HS-5 (cell line): ENCODE data around the gene PRG3.
"Not testable (repeated sequence)": the region's sequence is repeated elsewhere in the genome, so short reads cannot be mapped to it uniquely, and the experiment has no call there.

Source experiments
- DNase-seq: peaks from one replicate; pipeline ENCODE4 v3.0.0-alpha.2; 2012; ENCODE audit warnings: low read depth

Gene PRG3

DNA sequence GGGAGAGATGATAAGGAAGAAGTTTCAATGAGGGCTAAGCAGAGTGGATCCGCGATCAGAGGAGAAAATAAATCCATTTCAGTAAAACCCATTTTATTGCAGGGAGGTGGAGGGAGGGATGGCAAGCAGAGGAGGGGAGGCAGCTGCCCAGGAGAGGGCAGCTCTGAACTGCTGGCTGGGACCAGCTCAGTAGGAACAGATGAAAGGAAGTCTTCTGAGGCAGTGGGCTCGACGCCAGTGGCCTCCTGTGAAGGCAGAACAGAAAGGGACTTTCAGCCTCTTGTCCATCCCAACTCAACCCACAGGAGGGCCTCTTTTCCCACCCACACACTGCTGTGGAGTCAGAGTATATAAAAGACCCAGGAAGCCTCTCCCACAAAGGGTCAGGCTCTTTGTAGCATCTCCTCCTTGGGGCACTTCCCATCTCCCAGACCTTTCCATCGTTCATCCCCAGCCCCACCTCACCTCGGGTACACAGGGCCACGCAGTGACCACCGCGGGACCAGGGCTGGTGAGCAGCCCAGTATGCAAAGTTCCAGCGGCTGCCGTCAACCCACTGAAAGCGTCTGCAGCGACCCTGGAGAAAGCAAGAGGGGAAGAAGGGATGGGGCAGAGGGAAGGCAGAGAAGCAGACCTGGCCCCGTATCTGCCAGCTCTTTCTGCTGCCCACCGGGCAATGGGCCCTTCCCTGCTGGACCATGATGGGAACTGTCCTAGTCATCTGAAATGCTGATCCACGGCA is 6.5 kb upstream of the PRG3 start:
- DNase-seq = no peak

DNA sequence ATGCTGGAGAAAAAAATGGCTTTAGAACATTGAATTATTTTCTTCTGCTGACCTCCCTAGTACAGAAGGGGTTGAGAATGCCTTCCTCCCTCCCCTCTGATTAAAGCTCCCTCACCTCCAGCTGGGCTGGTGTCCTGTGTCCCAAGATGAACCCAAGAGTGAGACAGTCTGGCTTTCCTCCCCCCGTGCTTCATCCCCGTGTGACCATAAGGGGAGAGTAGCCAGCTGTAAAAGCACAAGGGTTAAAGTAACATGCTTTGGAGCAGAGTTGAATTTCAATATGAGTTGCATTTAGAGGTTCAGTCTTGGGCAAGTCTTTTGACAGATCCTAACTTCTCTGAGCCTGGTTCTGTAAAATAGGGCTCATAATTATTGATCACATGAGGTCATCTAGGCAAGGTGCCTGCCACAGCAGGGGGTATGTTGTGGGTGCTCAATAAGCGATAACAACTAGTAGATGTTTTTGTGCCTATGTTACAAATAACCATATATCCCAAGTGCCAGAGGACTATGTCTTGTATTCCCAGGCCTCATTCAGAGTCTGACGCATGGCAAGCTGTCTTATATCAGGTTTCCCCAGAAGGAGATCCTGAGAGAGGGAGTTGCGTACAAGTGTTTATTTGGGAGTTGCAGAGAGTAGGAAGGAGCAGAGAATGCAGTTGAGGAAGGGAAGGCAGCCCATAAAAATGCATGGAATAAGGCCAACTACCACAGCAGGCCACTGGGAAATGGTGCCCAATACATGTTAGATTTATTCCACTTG is 5.4 kb upstream of the PRG3 start:
- DNase-seq = no peak

DNA sequence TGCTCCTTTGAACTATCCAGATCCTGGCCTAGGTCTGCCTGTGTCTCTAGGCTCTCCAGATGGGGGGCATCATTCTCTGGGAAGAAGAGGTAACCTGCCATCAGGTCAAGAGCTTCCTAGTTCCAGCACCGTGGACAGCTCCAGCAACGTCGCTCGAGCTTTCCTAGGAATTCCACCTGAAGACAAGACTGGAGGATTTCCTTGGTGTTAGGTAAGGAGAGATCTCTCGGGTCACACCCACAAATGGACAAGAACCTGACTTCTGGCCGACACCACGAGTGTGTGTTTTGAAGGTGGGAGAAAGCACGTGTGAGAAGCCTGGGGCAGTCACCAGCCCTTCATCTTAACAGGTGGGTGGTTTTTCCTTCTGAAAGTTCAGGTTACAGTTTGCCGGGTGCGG is 1.2 kb downstream of the PRG3 start:
- no peak for DNase-seq

DNA sequence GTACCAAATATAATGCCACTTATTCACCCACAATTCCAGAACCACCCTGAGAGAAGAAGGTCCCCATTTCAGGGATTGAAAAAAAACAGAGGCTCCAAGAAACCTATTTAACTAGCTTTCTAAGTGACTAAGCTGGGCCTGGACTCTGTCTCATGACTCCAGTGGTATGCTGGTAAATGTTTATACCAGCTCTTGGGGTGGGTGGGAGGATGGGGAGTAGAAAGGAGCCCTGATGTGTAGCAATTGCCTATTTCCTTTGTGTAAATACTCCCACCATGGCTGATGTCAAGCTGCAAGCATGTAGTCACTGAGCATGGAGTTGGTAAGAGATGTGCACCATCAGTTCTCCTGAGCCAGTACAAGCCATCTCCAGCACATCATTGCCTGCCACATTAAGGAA is 2.8 kb downstream of the PRG3 start:
- DNase-seq = no peak

DNA sequence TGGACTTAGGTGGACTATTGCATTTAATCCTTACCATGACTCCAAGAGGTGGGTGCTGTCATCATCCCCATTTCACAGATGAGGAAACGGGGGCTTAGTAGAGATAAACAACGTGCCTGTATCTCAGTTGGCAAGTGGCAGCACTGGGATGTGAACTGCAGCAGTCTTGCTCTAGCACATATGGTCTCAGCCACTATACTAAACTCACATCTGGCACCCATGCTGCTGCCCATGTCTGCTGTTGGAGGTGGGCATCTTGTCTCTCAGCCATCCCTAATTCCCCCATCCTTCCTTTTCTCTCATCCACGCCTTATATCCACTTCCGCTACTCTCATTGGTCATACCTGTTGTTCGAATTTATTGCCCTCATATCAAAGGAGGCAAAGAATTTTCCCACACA is 3.8 kb downstream of the PRG3 start:
- no peak for DNase-seq

DNA sequence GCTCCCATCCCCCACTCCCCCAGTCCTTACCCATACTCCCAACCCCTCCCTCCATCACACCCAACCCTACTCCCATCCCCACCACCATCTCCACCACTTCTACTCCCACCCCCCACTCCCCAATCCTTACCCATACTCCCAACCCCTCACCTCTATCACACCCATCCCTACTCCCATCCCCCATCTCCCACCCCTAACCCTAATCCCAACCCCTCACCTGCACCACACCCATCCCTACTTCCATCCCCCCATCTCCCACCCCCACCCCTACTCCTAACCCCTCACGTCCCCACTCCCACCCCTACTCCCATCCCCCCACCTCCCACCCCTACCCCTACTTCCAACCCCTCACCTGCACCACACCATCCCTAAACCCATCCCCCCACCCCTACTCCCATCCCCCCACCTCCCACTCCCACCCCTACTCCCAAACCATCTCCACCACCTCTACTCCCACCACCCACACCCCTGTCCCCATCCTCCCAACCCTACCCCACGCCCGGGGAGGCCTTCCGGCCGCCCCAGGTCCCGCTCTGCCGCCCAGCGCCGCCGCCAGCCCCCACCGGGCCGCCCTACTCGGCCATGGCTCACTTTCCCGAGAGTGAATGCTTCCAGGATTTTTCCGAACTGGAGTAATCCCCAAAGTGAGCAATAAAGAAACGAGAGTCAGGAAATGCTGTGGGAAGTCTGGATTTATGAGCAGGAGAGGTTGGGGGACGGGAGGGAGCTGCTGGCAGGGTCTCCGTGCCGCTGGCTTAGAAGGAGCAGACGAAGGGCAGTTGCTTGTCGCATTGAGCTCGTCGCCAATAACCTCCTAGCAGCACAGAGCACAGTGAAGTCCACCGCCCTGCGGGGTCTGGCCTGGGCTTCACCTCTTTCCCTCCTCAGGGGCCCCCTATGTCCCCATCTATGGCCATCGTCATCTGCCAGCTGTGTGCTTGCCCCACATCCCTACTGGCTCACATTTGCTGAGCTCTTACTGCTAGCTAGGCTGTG is 4.6 kb downstream of the PRG3 start:
- no peak for DNase-seq

DNA sequence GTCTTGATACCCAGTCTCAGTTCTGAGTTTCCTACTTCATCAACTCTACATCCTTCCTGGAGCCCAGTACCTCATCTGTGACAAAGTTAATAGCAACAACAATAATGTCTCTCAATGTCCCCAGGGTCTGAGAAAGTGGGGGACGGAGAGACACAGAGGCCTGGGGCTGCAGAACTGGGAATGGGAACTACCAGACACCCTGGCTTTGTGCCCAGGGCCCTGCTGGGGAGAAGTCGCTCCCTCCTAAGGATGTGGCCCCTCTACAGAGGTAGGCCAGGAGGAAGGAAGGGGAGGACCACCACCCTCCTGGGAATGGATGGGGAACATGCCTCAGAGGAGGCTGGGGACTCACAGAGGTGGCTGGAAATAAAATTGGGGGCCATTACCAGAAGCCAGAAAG is 5.5 kb downstream of the PRG3 start:
- no peak for DNase-seq

DNA sequence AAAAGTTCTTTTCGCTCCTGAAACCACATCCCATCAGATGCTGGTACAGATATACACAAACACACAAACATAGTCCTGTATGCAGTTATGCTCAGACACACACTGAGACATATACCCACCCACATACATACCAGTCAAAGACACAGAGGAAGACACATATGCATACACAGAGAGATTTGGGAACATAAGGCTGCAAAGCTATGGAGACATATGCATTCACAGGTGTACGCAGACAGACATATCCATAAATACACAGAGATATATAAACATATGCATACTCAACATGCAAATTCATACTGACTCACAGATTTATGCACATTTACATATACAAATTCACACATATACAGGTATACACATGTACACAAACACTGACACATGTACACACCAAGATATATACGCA is 6.0 kb downstream of the PRG3 start:
- DNase-seq = no peak

DNA sequence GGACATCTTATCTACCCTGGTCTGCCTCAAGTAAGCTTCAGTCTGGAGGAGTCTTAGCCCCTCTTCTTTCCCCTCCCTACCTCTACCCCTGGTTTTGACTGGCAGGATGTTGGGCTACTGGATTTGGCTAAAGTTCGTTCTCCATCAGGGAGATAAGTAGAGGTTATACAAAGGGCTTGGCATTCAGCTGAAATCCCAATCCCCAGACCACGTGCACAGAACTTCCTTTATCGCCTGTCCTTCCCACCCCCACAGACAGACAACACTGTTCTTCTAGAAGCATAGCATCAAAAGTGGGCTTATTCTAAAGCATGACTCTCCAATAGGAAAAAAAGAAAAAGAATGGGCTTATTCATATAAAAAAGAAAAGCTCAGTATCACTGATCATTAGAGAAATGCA is 7.8 kb downstream of the PRG3 start:
- no peak for DNase-seq

DNA sequence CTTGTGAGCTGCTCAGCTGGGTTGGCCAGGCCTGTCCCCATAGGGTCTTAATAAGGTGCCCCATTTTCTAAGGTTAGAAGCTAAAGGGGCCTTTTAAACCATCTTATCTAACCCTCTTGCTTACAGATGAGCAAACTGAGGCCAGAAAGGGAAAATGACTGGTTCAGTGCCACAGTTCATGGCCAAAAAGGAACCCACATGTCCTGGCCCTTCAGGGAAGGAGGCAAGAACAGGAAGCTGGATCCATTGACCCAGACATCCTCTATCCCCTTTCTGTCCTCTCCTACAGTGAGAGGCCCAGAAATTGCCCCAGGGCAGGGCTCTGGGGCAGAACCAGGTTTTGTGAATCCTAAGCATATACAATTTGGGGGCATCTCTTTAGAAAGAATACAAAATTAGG is 10.0 kb downstream of the PRG3 start:
- no peak for DNase-seq

DNA sequence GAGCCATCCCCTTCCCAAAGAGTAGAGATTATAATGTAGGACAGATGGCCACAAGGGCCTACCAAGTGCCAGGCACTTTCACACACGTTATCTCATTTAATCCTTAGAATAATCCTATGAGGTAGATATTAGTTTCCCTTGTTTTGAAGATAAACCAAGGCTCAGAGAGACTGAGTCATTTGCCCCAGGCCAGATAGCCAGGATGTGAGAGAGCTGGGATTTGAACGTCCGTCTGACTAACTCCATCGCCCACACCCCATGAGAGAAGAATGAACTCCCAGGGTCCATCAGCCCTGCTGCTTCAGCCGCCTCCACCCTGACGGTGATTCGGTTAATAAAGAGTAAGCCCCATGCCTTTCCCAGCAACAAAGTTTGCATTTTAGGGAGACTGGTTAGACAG is 10.7 kb downstream of the PRG3 start:
- DNase-seq = no peak

DNA sequence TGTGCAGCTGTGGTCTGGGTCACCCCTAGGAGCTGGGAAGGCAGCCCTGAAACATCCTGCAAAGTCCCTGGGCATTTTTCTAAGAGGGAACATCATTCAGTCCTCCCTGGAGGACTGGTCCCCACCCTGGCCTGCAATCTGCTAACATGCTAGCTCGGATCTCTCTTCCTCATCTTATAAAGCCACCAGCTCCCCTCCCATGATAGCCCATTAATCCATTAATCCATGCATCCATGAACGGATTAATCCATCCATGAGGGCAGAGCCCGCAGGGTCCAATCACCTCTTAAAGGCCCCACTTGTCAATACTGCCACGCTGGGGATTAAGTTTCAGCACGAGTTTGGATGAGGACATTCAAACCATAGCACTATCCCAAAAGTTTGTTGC is 12.1 kb downstream of the PRG3 start:
- no peak for DNase-seq

DNA sequence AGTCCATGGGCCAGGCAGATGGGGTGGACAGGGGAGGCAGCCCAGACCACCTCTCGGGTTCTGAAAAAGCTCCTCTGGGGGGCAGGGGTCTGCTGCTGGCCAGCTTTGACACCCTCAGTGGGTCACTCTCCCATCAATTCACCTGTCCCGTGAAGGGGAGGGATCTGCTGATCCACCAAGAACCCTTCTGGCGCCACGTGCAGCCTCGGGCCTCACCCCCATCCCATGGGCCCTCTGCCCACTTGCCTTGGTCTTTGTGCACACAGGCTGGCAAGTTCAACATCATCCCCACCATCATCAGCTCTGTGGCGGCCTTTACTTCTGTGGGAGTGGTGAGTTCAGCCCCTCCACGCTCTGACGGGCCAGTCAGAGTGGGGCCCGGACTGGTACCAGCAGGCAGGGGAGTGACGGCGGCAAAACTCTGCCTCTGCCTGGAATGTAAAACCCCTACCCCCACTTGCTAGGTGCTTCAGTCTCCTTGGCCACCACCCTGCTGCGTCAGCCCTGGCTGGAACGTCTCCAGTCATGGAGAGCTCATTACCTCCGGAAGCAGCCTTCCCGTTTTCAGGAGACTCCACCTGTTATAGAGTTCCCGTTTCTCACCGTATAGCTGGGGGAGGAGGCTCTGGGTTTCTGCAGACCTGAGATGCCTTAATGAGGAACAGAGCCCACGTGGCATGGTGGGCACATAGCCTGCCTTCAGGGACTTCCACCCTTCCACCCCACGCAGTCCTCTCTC is 12.7 kb downstream of the PRG3 start:
- no peak for DNase-seq

DNA sequence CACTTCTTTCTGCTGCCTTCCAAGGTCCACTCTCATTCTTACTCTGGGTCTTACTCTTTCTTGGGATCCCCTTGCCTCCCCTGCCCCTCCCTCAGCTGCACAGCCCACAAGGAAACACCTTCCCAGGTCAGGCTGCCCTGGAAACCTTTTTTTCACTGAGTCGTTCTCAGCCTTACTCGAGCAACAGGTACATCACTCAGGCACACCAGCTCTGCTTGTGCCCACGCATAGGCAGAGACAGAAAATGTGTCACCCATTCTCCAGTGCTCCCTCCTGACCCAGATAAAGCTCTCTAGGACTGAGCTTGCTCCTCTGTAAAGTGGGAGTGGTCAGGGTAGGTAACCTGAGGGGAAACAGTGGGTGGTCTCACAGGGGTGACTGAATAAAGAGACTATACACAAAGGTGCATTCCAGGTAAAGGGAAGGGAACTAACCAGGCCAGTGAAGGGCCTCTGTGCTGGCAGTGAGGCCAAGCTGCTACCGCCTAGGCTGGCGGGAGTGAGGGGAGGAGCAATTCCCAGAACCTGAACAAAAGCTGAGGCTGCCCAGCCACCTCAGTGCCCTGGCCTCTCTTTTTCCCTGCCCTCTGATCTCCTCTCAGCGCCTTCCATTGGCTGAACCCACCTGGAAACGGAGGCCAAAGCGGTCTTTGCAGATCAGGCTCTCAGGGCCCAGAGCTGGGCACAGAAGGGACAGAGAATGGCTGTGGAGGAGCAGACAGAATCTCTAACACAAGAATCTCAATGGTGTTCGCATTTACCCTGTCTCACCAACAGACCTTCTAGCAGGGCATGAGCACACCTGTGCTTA is 15.9 kb downstream of the PRG3 start:
- no peak for DNase-seq

DNA sequence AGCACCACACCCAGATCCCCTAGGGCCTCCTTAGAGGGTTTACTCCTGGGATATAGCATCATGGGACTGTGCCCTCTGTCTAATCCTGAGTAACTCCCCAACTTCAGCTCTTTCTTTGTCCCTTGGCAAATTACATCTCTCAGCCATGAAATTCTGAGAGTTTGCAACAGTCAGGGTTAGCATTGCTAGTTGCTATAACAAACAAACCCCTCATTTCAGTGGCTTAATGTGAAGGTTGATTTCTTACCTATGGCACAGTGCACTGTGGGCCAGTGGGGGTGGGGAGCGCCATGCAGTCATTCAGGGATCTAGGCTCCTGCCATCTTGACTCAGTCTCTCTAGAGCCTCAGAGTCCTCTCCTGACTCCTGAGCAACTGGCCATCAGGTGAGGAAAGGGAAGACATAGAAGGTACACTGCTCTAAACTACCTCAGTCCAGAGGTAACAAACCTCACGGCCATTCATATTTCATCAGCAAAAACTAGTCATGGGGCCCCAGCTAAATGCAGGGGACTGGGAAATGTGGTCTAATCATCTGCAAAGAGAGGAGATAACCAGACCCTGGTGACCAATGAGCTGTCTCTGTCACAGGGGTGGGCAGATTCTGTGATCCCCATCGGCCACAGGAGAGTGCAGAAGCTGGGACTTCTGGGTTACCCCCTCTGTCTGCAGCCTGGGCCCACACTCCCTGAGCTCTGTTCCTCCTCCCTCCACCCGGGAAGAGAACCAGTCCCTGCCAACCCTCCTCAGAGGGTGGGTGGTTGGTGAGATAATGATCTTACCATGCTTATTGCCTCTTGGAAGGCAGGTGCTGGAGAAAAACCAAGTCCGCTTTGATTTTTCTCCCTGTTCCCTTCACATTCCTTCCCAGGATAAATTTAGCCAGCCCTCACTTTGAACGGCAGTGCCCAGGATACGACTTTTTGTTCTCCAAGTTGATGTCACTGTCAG is 17.5 kb downstream of the PRG3 start:
- no peak for DNase-seq

DNA sequence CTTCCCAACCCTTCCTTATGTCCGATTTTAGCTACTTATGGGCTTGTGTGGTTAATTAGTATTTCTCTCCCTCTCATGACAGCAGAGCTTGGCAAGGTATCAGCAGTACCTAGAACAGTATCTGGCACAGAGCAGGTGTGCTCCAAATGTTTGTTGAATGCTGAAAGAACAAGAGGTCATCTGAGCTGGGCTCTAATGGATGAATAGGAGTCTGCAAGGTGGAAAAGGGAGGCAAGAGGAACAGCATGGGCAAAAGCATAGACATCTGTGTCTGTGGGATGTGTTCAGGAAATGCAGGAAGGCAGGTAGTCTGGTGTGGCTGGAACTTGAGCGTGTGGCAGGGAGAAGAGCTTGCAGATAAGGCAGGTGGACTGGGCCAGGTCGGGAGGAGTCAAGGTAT is 19.0 kb downstream of the PRG3 start:
- DNase-seq = no peak

DNA sequence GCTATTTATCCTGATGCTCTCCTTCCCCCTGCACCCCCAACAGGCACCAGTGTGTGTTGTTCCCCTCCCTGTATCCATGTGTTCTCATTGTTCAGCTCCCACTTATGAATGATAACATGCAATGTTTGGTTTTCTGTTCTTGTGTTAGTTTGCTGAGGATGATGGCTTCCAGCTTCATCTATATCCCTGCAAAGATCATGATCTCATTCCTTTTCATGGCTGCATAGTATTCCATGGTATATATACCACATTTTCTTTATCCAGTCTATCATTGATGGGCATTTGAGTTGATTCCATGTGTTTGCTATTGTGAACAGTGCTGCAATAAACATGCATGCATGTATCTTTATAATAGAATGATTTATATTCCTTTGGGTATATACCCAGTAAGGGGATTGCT is 19.5 kb downstream of the PRG3 start:
- DNase-seq = not testable (repeated sequence)

DNA sequence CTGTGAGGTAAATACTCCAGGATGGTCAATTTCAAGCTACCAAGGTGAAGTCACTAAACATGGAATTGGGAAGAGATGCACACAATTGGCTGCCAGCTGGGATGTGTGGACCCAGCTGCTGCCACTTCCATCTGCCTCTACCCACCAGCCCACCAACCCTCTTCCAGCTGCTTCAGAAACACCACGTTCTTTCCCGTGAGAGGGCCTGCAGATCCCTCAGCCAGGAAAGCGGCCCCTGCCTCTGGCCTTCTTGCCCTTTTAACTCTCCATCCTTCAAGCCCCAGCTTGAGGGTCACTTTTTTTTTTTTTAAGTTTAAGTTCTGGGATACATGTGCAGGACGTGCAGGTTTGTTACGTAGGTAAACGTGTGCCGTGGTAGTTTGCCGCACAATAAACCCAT is 20.0 kb downstream of the PRG3 start:
- no peak for DNase-seq

DNA sequence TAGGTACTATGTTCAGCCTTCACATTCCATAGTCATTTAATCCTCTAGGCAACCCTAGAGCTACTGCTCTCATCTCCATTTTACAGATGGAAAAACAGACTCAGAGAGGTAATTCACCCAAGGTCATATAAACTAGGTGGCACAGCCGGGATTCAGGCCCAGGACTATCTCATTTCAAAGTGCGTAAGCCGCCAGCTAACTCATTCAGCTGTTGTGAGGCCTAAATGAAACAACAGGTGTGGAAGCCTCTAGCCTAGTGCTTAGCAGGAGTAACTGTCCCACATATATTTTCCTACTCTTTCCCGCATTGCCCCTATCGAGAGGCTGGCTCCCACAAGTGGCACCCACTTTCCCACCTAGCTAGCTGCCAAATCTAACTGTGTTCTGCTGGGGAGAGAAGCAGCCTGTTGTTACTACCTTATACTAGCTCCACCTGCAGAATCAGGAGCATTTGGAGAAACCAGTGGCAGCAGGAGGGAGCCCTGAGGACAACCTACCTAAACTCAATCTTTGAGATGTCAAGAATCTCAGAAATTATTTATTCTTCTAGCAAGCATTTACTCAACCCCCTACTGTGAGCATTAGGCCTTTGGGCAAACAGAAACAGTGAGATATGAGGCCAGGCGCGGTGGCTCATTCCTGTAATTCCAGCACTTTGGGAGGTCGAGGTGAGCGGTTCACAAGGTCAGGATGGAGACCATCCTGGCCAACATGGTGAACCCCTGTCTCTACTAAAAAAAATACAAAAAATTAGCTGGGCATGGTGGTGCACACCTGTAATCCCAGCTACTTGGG is 20.9 kb downstream of the PRG3 start:
- no peak for DNase-seq
